Glomerular endothelial cell (primary cell): ENCODE results near the gene GRXCR1. TPM values are rescaled to one million over a fixed set of nuclear protein-coding genes. Genes with fewer than 3 reads are reported as not detected.

Source experiments
- DNase-seq: peaks from one replicate; pipeline ENCODE4 v3.0.0-alpha.2; 2011; ENCODE audit warnings: low read depth, low spot score; ENCODE audit errors: extremely low read depth
- total RNA-seq: library from RNA; depleted of rRNA; stranded (reverse); fragments of >200 nt; gene quantifications from 2 replicates; pipeline ENCODE4 v1.2.3, GENCODE V29; 2015

The GRXCR1 gene
- total RNA-seq, 1 donor from 2014 or later: not detected

GRCh38 chr4:42925921-42926320, 33.4 kb downstream of the GRXCR1 start:
- DNase-seq: no peak

- DNase-seq: no peak
Observed at GRCh38 chr4:42927946-42928345, 35.4 kb downstream of the GRXCR1 start.

- DNase-seq: no peak
Observed at GRCh38 chr4:42928582-42928981, 36.1 kb downstream of the GRXCR1 start.

GRCh38 chr4:42942216-42942615, 49.7 kb downstream of the GRXCR1 start:
- DNase-seq: no peak

- no peak for DNase-seq
Observed at GRCh38 chr4:42945874-42946273, 53.4 kb downstream of the GRXCR1 start.

GRCh38 chr4:42953321-42953720, 60.8 kb downstream of the GRXCR1 start:
- DNase-seq: no peak

GRCh38 chr4:42954963-42955669, 62.6 kb downstream of the GRXCR1 start:
- no peak for DNase-seq

- no peak for DNase-seq
Observed at GRCh38 chr4:42955746-42956505, 63.4 kb downstream of the GRXCR1 start.

GRCh38 chr4:42965326-42965725, 72.8 kb downstream of the GRXCR1 start:
- no peak for DNase-seq

GRCh38 chr4:42985976-42986375, 93.5 kb downstream of the GRXCR1 start:
- DNase-seq: no peak

GRCh38 chr4:42995343-42995944, 102.9 kb downstream of the GRXCR1 start:
- DNase-seq: no peak

GRCh38 chr4:43008793-43009192, 116.3 kb downstream of the GRXCR1 start:
- DNase-seq: no peak

- no peak for DNase-seq
Observed at GRCh38 chr4:43014256-43014655, 121.7 kb downstream of the GRXCR1 start.

GRCh38 chr4:43041632-43042031, 149.1 kb downstream of the GRXCR1 start:
- no peak for DNase-seq

GRCh38 chr4:43047058-43047457, 154.5 kb downstream of the GRXCR1 start:
- no peak for DNase-seq

GRCh38 chr4:43048570-43048969, 156.1 kb downstream of the GRXCR1 start:
- DNase-seq: no peak

GRCh38 chr4:43049326-43049725, 156.8 kb downstream of the GRXCR1 start:
- DNase-seq: no peak

GRCh38 chr4:43066415-43066814, 173.9 kb downstream of the GRXCR1 start:
- no peak for DNase-seq

- DNase-seq: no peak
Observed at GRCh38 chr4:43071069-43071468, 178.6 kb downstream of the GRXCR1 start.
